PC-9 (cell line): Measurements from ENCODE around the gene ACADVL.

Experiments used
- EZH2 ChIP-seq: fragments of 200-600 bp; sonication (generic); IDR thresholded peaks from 2 replicates; pipeline ENCODE4 v1.8.0; 2017; ENCODE audit warnings: antibody characterized with exemption, low read depth
- TF ChIP-seq, protein P1 (sequence below): fragments of 200-600 bp; sonication (generic); conservative IDR thresholded peaks from 2 replicates; pipeline ENCODE4 v1.6.1; 2017; ENCODE audit warnings: mixed run types, antibody characterized with exemption, mild to moderate bottlenecking, moderate library complexity

- TF ChIP-seq, protein P1, sequence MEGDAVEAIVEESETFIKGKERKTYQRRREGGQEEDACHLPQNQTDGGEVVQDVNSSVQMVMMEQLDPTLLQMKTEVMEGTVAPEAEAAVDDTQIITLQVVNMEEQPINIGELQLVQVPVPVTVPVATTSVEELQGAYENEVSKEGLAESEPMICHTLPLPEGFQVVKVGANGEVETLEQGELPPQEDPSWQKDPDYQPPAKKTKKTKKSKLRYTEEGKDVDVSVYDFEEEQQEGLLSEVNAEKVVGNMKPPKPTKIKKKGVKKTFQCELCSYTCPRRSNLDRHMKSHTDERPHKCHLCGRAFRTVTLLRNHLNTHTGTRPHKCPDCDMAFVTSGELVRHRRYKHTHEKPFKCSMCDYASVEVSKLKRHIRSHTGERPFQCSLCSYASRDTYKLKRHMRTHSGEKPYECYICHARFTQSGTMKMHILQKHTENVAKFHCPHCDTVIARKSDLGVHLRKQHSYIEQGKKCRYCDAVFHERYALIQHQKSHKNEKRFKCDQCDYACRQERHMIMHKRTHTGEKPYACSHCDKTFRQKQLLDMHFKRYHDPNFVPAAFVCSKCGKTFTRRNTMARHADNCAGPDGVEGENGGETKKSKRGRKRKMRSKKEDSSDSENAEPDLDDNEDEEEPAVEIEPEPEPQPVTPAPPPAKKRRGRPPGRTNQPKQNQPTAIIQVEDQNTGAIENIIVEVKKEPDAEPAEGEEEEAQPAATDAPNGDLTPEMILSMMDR: no peak
- TF ChIP-seq EZH2: no peak
Observed at GRCh38 chr17:7266784-7267183, 47.0 kb downstream of the ACADVL start.
